ENCODE measurements around the gene SLC38A6.
A peak's percentile ranks its signal among the peaks of the same experiment; 100 is the strongest.
"Not testable (repeated sequence)": the region's sequence is repeated elsewhere in the genome, so short reads cannot be mapped to it uniquely, and the experiment has no call there.

Gene SLC38A6

GRCh38 chr14:61064210-61064609, 83.2 kb downstream of the SLC38A6 start:
- DNase-seq, result peak; percentile 7

- no peak for DNase-seq
These were observed 83.8 kb downstream of the SLC38A6 start for GRCh38 chr14:61064856-61065255.

- peak; percentile 1 for DNase-seq
These were observed 84.6 kb downstream of the SLC38A6 start for GRCh38 chr14:61065656-61066055.

GRCh38 chr14:61072442-61072841, 91.4 kb downstream of the SLC38A6 start:
- not testable (repeated sequence) for DNase-seq

GRCh38 chr14:61074852-61075251, 93.8 kb downstream of the SLC38A6 start:
- DNase-seq, result no peak

GRCh38 chr14:61076556-61076955, 95.5 kb downstream of the SLC38A6 start:
- DNase-seq, result no peak

GRCh38 chr14:61077437-61077836, 96.4 kb downstream of the SLC38A6 start:
- no peak for DNase-seq

GRCh38 chr14:61077951-61078720, 97.1 kb downstream of the SLC38A6 start:
- DNase-seq, result no peak

- no peak for DNase-seq
These were observed 99.6 kb downstream of the SLC38A6 start for GRCh38 chr14:61080591-61081010.

- no peak for DNase-seq
These were observed 107.0 kb downstream of the SLC38A6 start for GRCh38 chr14:61088081-61088480.

- no peak for DNase-seq
These were observed 108.2 kb downstream of the SLC38A6 start for GRCh38 chr14:61089126-61089750.

GRCh38 chr14:61090432-61091216, 109.6 kb downstream of the SLC38A6 start:
- no peak for DNase-seq

- DNase-seq, result no peak
These were observed 110.7 kb downstream of the SLC38A6 start for GRCh38 chr14:61091657-61092273.

GRCh38 chr14:61098096-61098495, 117.1 kb downstream of the SLC38A6 start:
- DNase-seq, result not testable (repeated sequence)

GRCh38 chr14:61098721-61099120, 117.7 kb downstream of the SLC38A6 start:
- DNase-seq, result no peak

GRCh38 chr14:61099216-61099835, 118.3 kb downstream of the SLC38A6 start:
- no peak for DNase-seq

- DNase-seq, result no peak
These were observed 120.9 kb downstream of the SLC38A6 start for GRCh38 chr14:61101803-61102548.
